Fibroblast of pulmonary artery (primary cell): ENCODE measurements around the gene PITPNB.

Experiments used
- DNase-seq: peaks from one replicate; pipeline ENCODE4 v3.0.0-alpha.2; 2010; ENCODE audit warnings: low read depth
- H3K4me3 ChIP-seq: replicated peaks from 2 replicates; pipeline ENCODE4 v1.5.1; 2011; ENCODE audit warnings: low read depth, mild to moderate bottlenecking, control low read depth, low read length, moderate library complexity
- CTCF ChIP-seq: IDR thresholded peaks from 2 replicates; pipeline ENCODE4 v1.5.1; 2011; ENCODE audit warnings: mild to moderate bottlenecking, control low read depth, low read length, inconsistent platforms; ENCODE audit errors: missing control alignments

The PITPNB gene

GRCh38 chr22:27919222-27919941, at the start of gene PITPNB:
TSS of gene PITPNB (minus strand) at chr22:27919256. CDS start at chr22:27919191, 65 bp downstream.
- TF ChIP-seq CTCF, result no peak
- H3K4me3 ChIP-seq, result peak within 1 kb of the TSS; percentile 81
- peak; percentile 99 for DNase-seq

DNA sequence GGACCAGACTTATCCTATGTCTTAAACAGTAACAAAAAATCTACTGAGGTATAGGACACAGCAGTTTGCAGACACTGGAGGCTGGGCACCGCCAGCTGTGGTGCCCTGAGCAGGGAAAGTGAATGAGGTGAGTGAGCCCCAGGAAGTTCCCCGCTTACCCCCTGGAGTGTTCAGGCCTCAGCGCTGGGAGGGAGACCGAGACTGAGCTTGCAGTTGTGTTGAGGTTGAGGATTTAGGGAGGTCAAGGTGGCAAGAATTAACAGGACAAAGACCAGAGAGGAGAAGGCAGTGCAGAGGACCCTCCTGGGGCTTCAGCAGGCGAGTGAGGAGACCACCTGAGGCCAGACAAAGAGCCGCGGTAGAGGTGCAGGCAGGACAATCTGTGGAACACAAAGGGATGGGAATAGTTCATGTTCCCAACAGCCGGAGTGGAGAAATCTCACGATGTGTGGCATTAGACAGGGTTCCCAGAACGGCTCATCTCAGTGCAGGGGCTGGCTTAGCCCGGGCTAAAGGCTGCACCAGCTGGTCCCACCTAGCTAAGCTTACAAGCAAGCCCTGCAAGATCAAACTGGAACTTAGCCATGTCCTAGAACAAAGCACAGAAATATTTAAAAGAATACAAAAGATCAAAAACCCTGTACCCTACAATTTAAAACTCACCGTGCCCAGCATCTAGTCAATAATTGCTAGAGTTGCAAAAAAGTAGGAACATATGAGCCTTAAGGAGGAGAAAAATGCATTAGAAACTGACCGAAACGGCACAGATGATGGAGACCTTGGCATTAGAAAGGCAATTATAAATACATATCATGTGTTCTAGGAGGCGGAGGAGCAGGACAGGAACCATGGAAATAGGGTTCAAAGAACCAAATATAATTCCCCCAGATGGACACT, 47.4 kb upstream of the PITPNB start:
- no peak for DNase-seq
- no peak for TF ChIP-seq CTCF
- H3K4me3 ChIP-seq, result no peak overlapping the region

DNA sequence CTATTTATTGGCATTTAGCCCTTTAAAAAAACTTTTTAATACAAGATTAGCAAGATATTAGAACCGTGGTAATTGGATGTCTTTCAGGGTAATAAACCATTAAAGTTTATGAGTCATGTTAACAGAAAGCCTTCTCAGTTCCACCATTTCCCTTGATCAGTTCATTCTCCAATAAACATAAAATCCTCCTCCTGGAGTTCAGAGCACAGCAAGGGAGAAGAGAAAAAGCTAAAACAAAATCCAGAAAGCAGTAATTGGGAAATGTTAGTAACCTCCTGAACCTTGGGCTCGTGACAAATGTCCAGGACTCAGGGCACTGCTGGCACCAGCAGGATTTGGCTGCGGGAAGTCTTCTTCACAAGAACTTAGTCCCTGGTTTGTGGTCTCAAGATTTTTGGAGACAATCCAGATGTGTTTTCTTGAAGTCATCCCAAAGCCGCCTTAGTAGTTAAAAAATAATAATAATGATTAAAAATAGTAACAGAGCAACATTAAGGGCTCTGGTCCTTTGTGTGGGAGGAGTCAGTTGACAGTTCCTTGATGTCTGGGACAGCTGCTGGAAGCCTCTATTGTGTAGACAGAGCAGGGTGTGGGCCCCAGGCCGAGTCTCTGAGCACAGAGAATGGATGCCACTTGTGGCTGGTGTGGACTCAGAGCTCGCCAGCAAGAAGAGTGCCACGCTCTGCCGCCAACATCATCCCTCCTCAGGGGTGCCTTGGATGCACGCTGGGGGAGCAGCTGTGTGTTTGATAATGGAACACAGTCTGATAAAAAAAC, 43.4 kb upstream of the PITPNB start:
- DNase-seq, result peak; percentile 18
- TF ChIP-seq CTCF, result no peak
- H3K4me3 ChIP-seq, result no peak overlapping the region

GRCh38 chr22:27961680-27962079, 42.6 kb upstream of the PITPNB start:
- DNase-seq, result no peak
- no peak overlapping the region for H3K4me3 ChIP-seq
- TF ChIP-seq CTCF, result no peak

- DNase-seq, result no peak
- H3K4me3 ChIP-seq, result no peak overlapping the region
- no peak for TF ChIP-seq CTCF
These were observed 42.1 kb upstream of the PITPNB start for GRCh38 chr22:27961182-27961581.

DNA sequence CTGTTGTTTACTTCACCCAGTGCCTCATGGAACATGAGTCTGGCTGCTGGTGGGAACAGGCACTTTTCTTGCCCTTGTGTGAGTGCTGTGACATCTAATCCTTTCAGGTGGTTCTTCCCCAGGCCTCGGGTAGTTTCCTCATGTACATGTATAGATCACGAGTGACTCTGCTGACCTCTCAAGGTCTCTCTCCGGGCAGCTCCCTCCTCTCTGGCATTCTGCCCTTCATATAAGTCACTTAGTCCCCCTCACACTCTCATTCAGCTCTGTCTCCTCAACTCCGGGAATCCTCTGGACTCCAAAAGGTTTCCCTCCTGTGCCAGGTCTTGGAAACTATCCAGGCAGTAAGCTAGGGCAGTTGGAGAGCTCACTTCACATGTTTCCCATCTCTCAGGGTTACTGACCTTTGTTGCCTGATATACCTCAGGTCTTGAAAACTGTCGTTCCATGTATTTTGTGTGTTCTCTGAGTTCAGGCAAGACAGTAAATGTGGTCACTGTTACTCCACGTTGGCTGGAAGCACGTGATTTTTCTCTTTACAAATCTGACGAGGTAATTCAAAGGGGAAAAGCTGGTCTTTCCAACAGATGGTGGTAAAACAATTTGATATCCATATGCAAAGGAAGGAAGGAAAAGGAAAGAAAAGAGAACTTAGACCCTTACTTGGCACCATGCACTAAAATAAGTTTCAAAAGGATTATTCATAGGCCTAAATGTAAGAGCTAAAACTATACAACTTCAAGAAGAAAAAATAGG, 40.5 kb upstream of the PITPNB start:
- no peak overlapping the region for H3K4me3 ChIP-seq
- TF ChIP-seq CTCF, result no peak
- no peak for DNase-seq
